Transverse colon (tissue), 3 donors: ENCODE results near the gene CCDC197.

Experiments
- CTCF ChIP-seq, 5 experiments: fragments of 200-600 bp in 3 of 5; fragments of 450-650 bp in 2 of 5; sonication (generic) in 3 of 5; IDR thresholded peaks; 1 replicate in 2 of 5; 2 replicates in 3 of 5; pipeline ENCODE4 v1.5.1; 2016 to 2017; ENCODE audit warnings: antibody characterized with exemption in 5 of 5, inconsistent platforms in 3 of 5, mild to moderate bottlenecking in 2 of 5, moderate library complexity in 1 of 5
- POLR2A ChIP-seq: fragments of 450-650 bp; IDR thresholded peaks from one replicate; pipeline ENCODE4 v1.6.1; 2016; ENCODE audit warnings: antibody characterized with exemption, mild to moderate bottlenecking, moderate library complexity

DNA sequence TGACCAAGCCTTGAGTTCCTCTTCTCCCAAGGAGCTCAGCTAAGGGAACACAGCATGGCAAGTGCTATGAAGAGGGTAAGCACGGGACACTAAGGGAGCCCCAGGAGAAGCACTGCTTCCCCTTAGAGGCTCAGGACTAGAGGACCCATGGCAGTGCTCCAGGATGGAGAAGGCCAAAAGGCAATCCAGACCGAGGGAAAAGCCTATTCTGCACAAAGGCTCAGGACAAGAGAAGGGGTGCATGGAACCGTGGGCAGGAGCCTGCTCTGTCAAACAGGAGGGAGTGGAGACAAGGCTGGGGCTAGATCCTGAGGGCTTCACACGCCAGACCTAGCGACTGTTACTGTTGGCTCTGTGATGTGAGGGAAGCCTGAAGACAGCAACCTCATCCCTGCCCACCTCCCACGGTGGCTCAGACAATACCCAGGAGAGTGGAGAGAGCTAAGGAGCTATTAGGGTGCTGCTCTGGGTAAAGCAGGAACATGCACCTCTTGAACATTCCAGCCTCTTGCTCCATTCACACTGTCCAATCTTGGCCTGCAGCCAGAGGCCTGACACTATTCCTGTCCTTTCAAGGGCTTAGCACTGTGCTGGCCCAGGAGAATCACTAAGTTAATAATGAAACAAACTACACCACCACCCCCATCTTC, 53.3 kb downstream of the CCDC197 start:
- TF ChIP-seq POLR2A (no peak), CTCF (IDR thresholded peaks at IDR 0.05) (no peak)
